GM23338 (cell line): ENCODE data around the gene MAP1B. TPM values are rescaled to one million over a fixed set of nuclear protein-coding genes. Genes with fewer than 3 reads are reported as not detected.

Experiments used
- ATAC-seq: fragments of 200-7000 bp; cut with Tn5 transposase; 3 replicates; pipeline ENCODE4 v1.9.1; 2020
- DNase-seq: peaks from one replicate; pipeline ENCODE4 v3.0.0-alpha.2; 2015; ENCODE audit warnings: low spot score
- H2AFZ ChIP-seq: fragments of 200-600 bp; sonication (generic); 2 replicates; pipeline ENCODE4 v1.8.0; 2016; ENCODE audit warnings: antibody characterized with exemption, mild to moderate bottlenecking, moderate library complexity
- H3F3A ChIP-seq: fragments of 200-600 bp; sonication (generic); replicated peaks from 2 replicates; pipeline ENCODE4 v1.8.0; 2017; ENCODE audit warnings: antibody characterized with exemption, mixed run types, low read depth
- H3K27ac ChIP-seq: fragments of 200-600 bp; sonication (generic); 2 replicates; pipeline ENCODE4 v1.6.1; 2016; ENCODE audit warnings: low read depth
- H3K27me3 ChIP-seq: fragments of 200-600 bp; sonication (generic); 2 replicates; pipeline ENCODE4 v1.8.0; 2016; ENCODE audit warnings: mild to moderate bottlenecking, mixed run types, moderate library complexity; ENCODE audit not compliant: insufficient read depth
- H3K36me3 ChIP-seq: fragments of 200-600 bp; sonication (generic); 2 replicates; pipeline ENCODE4 v1.8.0; 2016; ENCODE audit warnings: mild to moderate bottlenecking; ENCODE audit not compliant: insufficient read depth
- H3K4me1 ChIP-seq: fragments of 200-600 bp; sonication (generic); 2 replicates; pipeline ENCODE4 v1.8.0; 2016; ENCODE audit warnings: mild to moderate bottlenecking, moderate library complexity; ENCODE audit not compliant: insufficient read depth
- H3K4me2 ChIP-seq: fragments of 200-600 bp; sonication (generic); 2 replicates; pipeline ENCODE4 v1.7.1; 2017; ENCODE audit warnings: mixed run types
- H3K4me3 ChIP-seq: fragments of 200-600 bp; sonication (generic); 2 replicates; pipeline ENCODE4 v1.6.1; 2016; ENCODE audit warnings: mixed run types
- H3K79me2 ChIP-seq: fragments of 200-600 bp; sonication (generic); replicated peaks from 2 replicates; pipeline ENCODE4 v1.8.0; 2017; ENCODE audit warnings: mild to moderate bottlenecking; ENCODE audit not compliant: insufficient read depth
- H3K9me2 ChIP-seq: fragments of 200-600 bp; sonication (generic); 2 replicates; pipeline ENCODE4 v1.8.0; 2017; ENCODE audit not compliant: insufficient read depth
- H4K20me1 ChIP-seq: fragments of 200-600 bp; sonication (generic); replicated peaks from 2 replicates; pipeline ENCODE4 v1.8.0; 2017; ENCODE audit warnings: mild to moderate bottlenecking; ENCODE audit not compliant: insufficient read depth
- H3K27ac Mint-ChIP-seq: 2 replicates; pipeline ENCODE4 v1.8.0; 2020; ENCODE audit warnings: inconsistent platforms, mild to moderate bottlenecking, moderate library complexity, mixed read lengths
- H3K27me3 Mint-ChIP-seq: 3 replicates; pipeline ENCODE4 v1.8.0; 2022; ENCODE audit warnings: low read depth, mild to moderate bottlenecking, moderate library complexity, mixed read lengths, inconsistent platforms; ENCODE audit not compliant: insufficient read depth, poor library complexity
- H3K36me3 Mint-ChIP-seq: 3 replicates; pipeline ENCODE4 v1.8.0; 2021; ENCODE audit warnings: low read depth, mild to moderate bottlenecking, inconsistent platforms, moderate library complexity, mixed read lengths
- H3K4me1 Mint-ChIP-seq: 3 replicates; pipeline ENCODE4 v1.8.0; 2020; ENCODE audit warnings: mild to moderate bottlenecking, inconsistent platforms, mixed read lengths
- H3K4me3 Mint-ChIP-seq: 3 replicates; pipeline ENCODE4 v1.8.0; 2021; ENCODE audit warnings: moderate library complexity, mild to moderate bottlenecking, inconsistent platforms, mixed read lengths
- H3K9me3 Mint-ChIP-seq: 3 replicates; pipeline ENCODE4 v1.8.0; 2020; ENCODE audit warnings: moderate library complexity, mild to moderate bottlenecking, inconsistent platforms, mixed read lengths
- CREB1 ChIP-seq: fragments of 250-450 bp; sonication (Bioruptor Pico); IDR thresholded peaks from 2 replicates; pipeline ENCODE4 v1.5.0; 2020; ENCODE audit warnings: low read depth, mild to moderate bottlenecking, moderate library complexity
- CTCF ChIP-seq, 2 experiments: fragments of 200-600 bp in 1 of 2; sonication (generic) in 1 of 2; conservative IDR thresholded peaks; 2 replicates each; pipeline versions ENCODE4 v1.5.1 to v1.6.1; 2016 to 2017; ENCODE audit warnings: antibody characterized with exemption in 2 of 2, low read depth in 2 of 2, mild to moderate bottlenecking in 2 of 2, moderate library complexity in 1 of 2
- ETS1 ChIP-seq: IDR thresholded peaks from 2 replicates; pipeline ENCODE4 v1.6.1; 2016; ENCODE audit warnings: antibody characterized with exemption
- EZH2 ChIP-seq: fragments of 200-600 bp; sonication (generic); IDR thresholded peaks from one replicate; pipeline ENCODE4 v1.8.0; 2017; ENCODE audit warnings: antibody characterized with exemption, mild to moderate bottlenecking, low read depth; ENCODE audit not compliant: unreplicated experiment
- EZH2phosphoT487 ChIP-seq: fragments of 200-600 bp; sonication (generic); IDR thresholded peaks from one replicate; pipeline ENCODE4 v1.8.1; 2018; ENCODE audit warnings: antibody characterized with exemption; ENCODE audit not compliant: unreplicated experiment
- JUNB ChIP-seq: IDR thresholded peaks from one replicate; pipeline ENCODE4 v1.6.1; 2016; ENCODE audit warnings: antibody characterized with exemption; ENCODE audit not compliant: unreplicated experiment
- NANOG ChIP-seq: IDR thresholded peaks from 2 replicates; pipeline ENCODE4 v1.6.1; 2016; ENCODE audit warnings: antibody characterized with exemption, borderline replicate concordance
- POLR2AphosphoS5 ChIP-seq: IDR thresholded peaks from 2 replicates; pipeline ENCODE4 v1.6.1; 2016; ENCODE audit warnings: antibody characterized with exemption, low read depth
- REST ChIP-seq: IDR thresholded peaks from one replicate; pipeline ENCODE4 v1.6.1; 2018; ENCODE audit warnings: antibody characterized with exemption; ENCODE audit not compliant: unreplicated experiment
- STAT1 ChIP-seq: IDR thresholded peaks from one replicate; pipeline ENCODE4 v1.6.1; 2016; ENCODE audit warnings: antibody characterized with exemption; ENCODE audit not compliant: unreplicated experiment
- ZNF114 ChIP-seq: fragments of 250-450 bp; sonication (Bioruptor Pico); IDR thresholded peaks from 2 replicates; pipeline ENCODE4 v1.5.0; 2020; ENCODE audit warnings: mild to moderate bottlenecking, moderate library complexity
- ZNF331 ChIP-seq: fragments of 250-450 bp; sonication (Bioruptor Pico); IDR thresholded peaks from 2 replicates; pipeline ENCODE4 v1.5.0; 2020; ENCODE audit warnings: low read depth, mild to moderate bottlenecking, moderate library complexity
- ZNF462 ChIP-seq: fragments of 250-450 bp; sonication (Bioruptor Pico); IDR thresholded peaks from 2 replicates; pipeline ENCODE4 v1.5.0; 2020; ENCODE audit warnings: mild to moderate bottlenecking, moderate library complexity
- polyA plus RNA-seq: library from polyadenylated mRNA; unstranded; fragments of >200 nt; fragmentation: Nextera tagmentation; extraction: Ambion mirVana; gene quantifications from 2 replicates; pipeline ENCODE4 v1.2.1, GENCODE V29; 2016
- total RNA-seq: library from RNA; depleted of rRNA; stranded (reverse); fragments of >200 nt; shearing (Covaris generic); gene quantifications from 2 replicates; pipeline ENCODE4 v1.2.3, GENCODE V29; 2014

Gene MAP1B
- total and polyA plus RNA-seq, 2 experiments from 2014 or later: 148 to 263 TPM

GRCh38 chr5:72106817-72107130 is 501 bp upstream of the MAP1B start:
- no peaks in the 10 kb centered on the region for H3F3A ChIP-seq
- Mint-ChIP-seq H3K27ac (peak overlapping the region; percentile 94), H3K9me3 (no peaks in the 10 kb centered on the region; the same call in 2 of the 3 replicates), H3K36me3 (peaks cover 20% of the 10 kb centered on the region; the same call in 2 of the 3 replicates), H3K27me3 (peaks cover 14% of the 10 kb centered on the region), H3K4me1 (peaks cover 36% of the 10 kb centered on the region), H3K4me3 (peak overlapping the region; percentile 93)
- peak overlapping the region; percentile 84 for H3K4me2 ChIP-seq
- H2AFZ ChIP-seq: peak overlapping the region; percentile 85
- H3K27ac ChIP-seq: peak overlapping the region; percentile 93
- H3K9me2 ChIP-seq: 0 out of 2 replicates have a peak, but pooled peaks cover 9% of the 10 kb centered on the region
- H3K4me1 ChIP-seq: peaks cover 27% of the 10 kb centered on the region
- peak overlapping the region; percentile 90 for H3K4me3 ChIP-seq
- no peaks in the 10 kb centered on the region for H3K36me3 ChIP-seq
- no peaks in the 10 kb centered on the region for H3K27me3 ChIP-seq
- ATAC-seq (peak; percentile 11), DNase-seq (no peak)
- no peaks in the 10 kb centered on the region for H4K20me1 ChIP-seq
- no peak; the same call in 1 of the 2 replicates for TF ChIP-seq POLR2AphosphoS5
- TF ChIP-seq NANOG: no peak
- no peak for TF ChIP-seq CREB1 (CRISPR knock-in tag)
- TF ChIP-seq EZH2phosphoT487: no peak
- TF ChIP-seq ZNF331 (CRISPR knock-in tag): no peak
- no peak for TF ChIP-seq EZH2
- no peak for TF ChIP-seq ZNF114 (CRISPR knock-in tag)
- no peak for TF ChIP-seq CTCF (conservative IDR thresholded peaks at IDR 0.05; ENCODE audit: low read depth in 2 of 2)
- no peak for TF ChIP-seq JUNB
- no peak for TF ChIP-seq ZNF462 (CRISPR knock-in tag)
- no peak for TF ChIP-seq STAT1
- TF ChIP-seq REST: no peak
- TF ChIP-seq ETS1: no peak
- peaks cover 32% of the 10 kb centered on the region for H3K79me2 ChIP-seq
